NOMO-1 treated with dmso at 0.1 percent for 144 hours (cell line): ENCODE data around the gene SLC2A1.

ENCODE experiments used
- DNase-seq: peaks from one replicate; lab custom pipeline; 2025; ENCODE audit not compliant: unreplicated experiment; lab: John Stamatoyannopoulos, UW

SLC2A1 gene

DNA sequence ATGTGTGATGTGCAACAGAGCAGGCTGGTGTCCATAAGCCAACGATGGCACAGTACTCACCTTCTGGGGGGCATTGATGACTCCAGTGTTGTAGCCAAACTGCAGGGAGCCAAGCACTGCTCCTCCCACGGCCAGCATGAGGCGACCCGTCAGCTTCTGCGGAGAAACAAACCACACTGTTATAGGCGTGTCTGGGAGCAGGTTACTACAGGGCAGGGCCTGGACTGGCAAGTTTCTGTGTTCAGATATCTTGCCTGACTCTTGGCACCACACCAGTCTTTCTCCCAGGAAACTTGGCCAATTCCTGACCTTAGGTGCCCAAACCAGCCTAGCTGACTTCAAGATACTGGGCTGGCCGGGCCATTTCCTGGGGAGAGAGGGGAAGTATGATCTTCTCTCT lies 15.5 kb downstream of the SLC2A1 start:
- DNase-seq: no peak

DNA sequence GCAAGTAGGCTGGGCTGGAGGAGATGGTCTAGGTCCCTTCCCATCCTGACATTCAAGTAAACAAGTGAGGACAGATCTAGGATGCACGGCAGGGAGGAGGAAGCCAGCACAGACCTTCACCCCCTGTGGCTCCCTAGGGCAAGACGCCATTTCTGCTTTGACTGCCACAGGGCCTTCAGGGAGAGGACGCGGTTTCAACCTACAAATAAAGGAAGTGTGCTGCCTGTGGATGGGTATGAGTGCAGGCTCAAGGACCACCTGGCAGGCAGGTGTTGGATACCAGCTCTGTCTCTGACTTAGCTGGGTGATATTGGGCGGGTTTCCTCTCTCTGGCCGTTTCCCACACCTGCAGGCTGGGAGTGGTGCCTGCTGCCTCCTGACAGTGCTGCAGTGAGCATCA lies 16.2 kb downstream of the SLC2A1 start:
- no peak for DNase-seq

DNA sequence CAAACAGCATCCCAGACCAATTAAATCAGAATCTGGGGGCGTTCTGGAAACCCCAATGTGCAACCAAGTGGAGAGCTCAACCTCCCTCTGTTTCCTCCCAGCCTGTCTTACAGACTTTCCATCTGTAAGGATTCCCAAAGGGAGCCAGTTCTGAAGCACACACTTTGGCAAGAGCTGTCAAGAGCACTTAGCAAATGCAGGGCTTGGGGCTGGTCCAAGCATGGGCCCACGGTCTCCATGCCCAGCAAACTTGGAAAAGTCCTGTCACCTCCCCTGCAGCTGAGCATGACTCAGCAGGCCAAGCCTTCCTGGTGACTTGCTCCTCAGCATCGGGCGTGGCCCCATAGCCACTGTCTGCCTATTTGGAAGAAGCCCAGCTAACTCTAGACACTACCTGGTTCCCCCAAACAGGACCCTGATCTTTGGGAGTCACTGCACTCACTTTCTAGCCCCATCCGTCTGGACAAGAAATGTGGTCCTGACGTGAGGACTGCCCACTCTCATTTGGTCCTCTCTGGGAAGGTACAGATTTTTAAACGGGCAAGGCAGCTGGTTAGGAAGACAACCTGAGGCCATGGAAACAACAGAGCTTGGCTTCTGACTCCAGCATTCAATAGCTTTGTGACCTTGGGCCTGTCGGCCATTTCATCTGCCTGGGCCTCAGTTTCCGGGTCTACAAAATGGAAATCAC lies 16.9 kb downstream of the SLC2A1 start:
- peak; percentile 54 for DNase-seq

DNA sequence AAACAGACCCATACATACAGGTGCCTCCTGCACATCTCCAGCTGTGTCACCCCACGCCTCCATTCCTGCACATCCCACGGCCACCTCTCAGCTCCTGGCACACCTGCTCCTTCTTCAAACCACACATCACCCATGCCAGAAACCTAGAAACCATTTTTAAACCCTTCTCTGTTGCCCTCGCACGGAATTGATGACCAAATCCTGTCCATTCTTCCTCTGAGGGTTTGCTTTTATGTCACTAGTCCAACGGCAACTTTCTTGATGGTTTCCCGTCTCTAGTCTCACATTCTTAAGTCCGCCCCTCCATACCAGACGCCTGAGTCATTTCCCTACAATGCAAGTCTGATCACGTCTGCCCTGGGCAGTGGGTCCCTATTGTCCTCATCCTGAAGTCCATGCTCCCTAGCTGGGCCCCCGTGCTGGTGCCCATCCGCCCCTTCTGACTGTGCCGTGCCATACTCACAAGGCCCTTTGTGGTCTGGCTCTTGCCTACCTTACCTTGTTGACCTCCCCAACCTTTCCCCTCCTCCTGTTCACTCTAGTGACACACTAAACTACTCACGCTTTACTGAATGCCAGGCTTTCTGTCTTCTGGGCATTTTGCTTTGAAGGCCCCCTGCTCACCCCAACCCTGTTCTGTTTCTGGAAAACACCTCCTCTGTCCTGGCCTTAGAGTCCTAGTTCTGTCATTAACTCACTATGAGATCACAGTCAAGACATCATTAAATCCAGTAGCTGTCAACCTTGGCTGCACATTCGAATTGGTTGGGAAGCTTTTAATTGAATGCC lies 17.6 kb downstream of the SLC2A1 start:
- peak; percentile 54 for DNase-seq

DNA sequence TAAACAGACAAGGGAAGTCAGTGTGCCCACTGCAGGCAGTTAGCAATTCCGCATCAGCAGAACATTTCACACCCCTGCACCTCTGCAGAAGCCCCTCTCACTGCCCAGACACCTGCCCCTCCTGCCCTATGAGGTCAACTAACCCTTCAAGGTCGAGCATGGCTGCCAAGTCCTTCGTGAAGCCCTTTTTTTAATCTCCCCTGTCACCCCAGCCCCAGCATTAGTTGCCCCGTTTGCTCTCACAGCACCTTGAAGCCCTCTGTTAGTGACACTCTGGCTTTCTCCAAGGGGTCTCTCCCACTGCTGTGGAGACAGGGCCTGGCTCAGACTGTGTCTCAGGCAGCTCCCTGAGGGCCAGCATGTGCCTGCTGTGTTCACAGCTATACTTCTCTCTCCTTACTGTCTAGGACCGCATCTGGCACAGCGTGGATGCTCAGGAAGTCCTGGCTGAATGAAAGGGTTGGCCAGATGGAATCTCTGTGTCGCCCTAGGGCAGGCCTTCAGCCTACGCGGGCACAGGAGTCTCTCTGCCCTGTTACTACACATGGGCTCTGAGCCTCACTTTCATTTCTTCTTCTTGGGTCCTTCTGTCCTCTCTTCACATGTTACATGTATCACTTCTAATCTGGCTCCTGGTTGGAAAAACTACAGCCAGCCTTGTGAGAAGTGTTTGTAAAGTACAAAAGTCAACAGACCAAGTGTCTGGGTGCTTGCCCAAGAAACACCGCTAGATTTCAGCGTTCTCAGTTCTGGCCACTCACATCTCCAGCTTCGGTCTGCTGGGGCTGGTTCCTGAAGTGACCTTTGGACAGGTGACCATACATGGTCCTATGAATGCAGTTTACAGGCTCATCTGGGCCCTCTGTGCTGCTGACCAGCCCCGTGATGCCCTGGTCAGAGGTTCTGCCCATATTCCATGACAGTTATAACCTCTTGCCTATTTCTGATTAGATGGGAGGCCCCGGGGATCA lies 19.7 kb downstream of the SLC2A1 start:
- no peak for DNase-seq

DNA sequence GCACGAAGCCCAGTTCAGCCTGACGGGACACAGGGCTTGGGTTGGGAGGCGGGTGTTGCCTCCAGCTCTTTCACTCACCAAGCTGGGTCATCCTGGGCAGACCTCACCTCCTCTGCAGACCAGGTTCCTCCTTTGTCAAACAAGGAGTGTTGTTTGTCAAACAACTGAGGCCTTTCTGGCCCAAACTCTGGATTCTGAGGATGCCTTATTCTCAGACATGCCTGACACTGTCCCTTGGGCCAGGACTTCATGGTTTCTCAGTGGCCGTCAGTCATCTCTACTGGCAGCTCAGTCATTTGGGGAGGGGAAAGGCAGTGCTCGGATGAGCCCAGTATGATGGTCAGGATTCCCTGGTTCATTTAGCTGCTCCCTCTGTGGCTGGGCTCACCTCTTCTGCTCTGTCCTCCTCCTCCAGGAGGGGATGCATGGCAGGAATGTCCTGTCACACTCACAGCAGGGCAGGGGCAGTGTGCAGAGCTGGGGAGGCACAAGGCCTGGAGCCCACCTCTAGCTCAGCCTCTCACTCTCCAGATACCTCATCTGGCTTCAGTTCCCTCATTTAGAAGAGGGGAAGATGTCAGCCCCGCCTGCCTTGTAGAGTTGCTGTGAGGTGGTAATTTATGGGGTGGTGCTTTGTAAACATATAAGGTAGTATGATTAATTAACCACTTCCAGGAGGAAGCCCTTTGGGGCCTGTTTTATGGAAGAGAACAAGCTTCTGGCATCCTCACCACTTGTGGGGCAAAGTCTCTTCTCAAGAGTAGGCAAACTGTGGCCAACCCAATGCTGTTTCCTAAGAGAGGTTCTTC lies 20.6 kb downstream of the SLC2A1 start:
- DNase-seq: peak; percentile 93

DNA sequence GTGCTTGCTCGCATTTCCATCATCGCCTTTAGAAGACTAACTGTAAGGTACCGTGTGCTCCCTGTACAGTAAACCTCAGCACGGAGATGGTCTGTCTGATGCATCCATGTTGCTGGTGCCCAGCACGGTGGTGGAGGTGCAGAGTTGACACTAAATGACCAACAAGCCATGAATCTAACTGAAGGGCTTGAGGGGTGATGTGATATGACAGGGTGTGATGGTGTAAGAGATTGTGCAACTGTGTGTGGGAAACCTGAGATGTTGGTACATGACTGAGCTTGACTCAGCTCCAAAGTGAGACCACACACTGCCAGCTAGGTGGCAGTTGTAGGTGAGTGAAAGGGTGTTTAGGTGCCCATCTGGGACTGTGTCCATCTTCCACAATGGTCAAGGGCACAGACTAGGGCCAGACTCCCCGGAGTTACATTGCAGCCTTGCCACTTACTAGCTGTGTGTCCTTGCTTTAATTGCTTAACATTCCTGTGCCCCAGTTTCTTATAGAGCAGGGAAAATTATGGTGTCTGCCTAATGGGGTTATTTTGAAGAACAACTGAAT lies 21.4 kb downstream of the SLC2A1 start:
- peak; percentile 73 for DNase-seq

DNA sequence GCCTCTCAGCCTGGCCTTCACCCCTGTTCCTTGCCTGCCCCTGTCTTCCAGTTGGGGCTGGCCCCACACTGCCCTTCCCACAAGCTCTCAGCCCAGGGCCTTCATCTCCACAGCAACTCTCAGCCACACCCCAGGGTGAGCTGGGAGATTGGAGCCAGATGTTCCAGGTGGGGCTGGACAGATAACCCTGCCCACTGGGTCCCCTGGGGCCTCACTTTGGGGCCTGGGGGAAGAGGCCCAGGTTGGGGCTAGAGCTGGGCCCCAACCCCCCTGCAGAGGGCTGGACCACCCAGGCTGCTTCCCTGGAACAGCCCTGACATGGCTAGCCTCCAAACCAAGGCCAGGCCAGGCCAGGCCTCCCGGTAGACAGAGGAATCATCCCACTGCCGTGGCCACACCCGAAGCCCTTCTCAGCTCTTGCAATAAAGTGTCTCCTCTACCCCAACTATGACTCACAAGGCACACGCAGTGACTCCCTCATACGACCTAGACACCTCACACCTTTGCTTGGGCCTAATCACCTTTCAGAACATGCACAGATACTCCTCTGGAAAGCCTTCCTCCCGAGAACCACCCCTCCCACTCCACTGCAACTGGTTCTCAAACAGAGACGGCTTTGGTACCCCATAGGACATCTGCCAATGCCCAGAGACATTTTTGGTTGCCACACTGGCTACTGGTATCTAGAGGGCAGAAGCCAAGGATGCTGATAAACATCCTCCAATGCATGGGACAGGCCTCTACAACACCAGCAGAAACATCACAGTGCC lies 22.2 kb downstream of the SLC2A1 start:
- DNase-seq: peak; percentile 43

DNA sequence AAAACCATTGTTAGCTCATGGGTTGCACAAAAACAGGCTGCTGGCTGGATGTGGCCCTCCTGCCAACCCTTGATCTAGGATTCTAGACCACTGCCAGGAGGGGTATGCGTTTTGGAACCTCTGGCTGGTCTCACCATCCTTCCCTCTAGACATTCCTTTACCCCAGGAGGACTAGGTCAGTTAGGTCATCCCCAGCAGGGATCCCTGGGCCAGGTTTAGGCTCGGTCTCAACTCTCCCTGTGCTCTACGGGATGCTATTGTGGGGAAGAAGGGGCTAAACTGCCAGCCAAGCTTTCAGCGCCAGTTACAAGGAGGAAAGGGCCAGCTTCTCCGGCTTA lies 22.7 kb downstream of the SLC2A1 start:
- DNase-seq: no peak

DNA sequence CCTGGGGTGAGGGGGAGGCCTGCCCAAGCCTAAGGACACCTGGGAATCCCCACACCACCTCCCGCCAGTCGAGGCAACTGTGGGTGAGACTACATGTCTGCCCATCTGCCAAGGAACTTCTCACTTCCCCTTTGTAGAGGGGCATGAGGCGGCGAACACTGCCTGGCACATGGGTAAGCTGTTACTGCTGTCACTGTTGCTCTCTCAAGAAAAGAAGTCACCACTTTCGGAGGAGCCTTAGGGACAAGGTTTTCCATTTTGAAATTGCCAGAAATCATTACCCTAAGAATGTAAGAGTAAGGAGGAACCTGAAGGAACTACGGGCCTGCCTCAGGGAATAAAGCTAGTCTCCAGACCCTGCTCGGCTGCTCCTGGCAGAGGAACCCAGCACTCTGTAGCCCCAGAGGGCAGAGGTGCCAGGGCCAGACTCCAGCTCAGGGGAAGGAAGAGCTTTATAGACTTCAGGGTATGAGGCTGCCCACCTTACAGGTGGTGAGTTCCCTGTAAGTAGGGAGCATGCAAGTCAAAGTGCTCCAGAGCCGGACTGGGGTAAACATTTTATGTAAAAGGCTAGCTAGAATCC lies 23.3 kb downstream of the SLC2A1 start:
- DNase-seq: no peak

DNA sequence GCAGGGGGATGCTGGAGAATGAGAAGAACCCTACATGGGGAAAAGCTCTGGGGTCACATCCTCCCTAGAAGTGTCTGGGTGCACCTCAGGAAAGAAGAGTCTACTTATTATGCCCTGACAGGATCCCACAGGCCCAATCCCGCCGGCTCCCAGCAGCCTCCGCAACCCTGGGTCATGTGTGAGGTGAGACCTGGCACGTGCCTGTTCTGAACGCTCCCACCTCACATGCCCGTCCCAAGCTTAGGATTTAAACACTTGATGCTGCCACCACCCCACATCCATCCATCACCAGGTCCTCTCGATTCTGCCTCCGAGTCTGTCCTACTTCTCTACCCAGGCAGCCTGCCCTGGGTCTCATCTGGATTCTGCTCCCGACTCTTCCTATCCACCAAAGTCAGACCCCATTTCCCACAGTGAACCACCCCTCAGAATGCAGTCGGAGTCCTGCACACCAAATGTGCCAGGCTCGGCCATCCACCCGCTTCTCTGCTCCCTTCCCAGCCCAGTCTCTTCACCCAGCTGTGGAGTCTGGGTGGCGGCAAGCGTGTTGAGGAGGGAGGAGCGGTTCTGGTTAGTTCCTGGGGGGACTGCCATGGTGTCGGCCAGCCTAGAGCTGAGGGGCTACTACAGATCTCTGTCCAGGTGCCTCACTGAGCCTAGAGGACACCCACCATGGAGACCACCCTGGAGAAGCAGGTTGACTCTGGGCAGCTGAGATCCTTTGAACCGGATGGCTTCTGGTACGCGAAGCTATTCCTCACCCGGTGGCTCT lies 23.9 kb downstream of the SLC2A1 start:
- DNase-seq: no peak

DNA sequence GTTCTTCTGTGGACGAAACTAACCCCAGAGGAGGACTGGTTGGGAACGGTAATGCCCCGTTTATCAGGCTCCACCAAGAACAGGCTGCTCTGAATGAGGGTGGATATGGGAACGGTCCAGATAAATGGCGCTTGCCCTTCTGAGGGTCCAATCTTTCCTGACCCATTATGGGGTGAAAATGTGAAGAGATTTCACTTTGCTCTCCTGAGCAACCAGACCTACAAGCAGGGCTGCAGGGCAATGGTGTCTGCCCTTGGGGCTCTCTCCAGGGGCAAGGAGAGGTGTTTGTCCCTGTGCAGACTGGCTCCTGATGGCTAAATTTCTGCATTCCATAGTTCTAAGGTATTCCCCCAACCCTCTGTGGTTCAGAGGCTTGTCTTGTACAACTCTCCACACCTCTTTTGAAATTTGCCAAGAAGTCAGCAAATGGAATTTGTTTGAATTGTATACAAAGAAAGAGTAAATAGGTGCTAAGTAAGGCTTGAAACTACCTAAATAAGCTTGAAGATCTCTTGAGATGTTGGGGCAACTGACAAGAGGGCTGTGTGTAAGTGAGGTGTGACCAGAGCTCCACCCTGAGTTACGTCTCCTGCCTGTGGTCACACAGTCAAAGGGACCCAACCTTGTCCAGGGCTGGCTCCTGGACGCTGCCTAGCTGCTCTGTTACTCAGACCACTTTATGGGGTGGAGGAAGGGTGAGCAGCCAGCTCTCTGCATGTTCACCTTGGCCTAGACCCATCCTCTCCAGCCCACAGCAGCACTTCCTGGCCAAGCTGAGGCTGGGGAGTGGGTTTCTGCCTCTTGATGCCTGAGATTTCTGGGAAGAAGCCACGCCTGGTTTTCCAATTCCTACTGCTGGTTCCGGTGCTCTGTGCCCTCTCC lies 24.8 kb downstream of the SLC2A1 start:
- DNase-seq: no peak

DNA sequence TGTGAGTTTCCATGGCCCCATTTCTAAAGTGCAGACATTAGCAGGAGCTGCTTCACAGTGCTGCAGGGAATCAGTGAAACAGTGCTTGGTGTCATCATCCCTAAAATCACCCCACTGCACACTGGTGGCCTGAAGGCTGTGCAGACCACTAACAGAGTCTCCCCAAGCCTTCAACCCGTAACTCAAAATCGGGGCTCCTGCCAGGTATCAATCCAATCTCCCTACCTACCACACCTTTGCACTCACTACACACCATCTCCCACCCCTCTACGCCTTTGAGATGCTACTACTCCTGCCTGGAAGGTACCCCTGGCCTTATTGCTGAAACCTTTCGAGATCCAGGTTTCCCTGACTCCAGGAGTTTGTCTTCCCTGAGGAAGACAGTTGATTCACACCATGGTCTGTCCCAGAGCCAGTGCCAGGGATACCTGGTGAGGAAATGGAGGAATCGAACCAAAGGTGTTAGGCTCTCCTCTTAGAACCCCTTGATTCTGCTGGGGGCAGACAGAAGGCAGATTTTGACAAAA lies 25.5 kb downstream of the SLC2A1 start:
- DNase-seq: no peak

DNA sequence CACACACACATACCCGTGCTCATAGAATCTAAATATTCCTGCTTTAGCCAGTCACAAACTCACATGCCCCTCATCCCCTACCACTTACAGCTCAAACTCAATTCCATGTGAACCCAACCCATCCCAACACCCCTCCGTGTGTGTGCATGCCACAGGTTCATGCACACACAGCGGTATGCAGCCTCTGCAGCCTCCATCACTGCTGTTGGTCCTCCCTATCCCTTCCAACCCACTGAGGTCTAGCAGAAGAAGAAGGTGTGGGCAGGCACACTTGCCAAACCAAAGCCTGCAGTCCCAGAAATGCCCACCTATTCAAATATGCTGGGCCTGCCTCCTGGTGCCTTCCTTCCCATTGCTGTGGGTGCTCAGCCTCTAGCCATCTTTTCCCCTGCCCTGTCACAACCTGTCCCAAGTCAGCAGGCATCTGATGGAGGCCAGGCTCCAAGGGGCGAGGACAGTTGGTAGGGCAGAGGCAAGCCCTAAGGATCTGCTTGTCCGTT lies 26.2 kb downstream of the SLC2A1 start:
- DNase-seq: no peak

DNA sequence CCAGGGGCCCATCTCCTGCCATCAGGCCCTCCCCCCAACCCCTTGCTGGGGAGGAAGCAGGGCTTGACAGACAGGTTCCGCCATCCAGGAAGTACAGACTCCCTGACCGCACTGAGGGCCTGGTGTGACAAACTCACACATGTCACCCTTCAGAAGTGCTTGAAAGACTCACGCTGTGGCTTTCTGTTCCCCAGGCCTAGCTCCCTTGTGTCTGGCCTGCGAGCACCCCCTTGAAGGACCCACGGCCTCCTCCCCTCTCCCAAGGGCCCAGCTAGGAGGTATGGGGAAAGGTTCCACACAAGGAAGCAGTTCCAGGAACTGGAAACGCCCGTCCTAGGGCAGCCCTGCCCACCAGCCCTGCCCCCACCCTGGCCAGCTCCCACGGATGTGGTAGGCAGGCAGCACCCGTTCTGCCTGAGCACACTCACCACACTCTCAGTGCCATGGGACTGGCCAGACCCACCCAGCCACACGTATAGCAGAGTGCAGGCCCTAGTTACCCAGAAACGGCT lies 26.7 kb downstream of the SLC2A1 start:
- DNase-seq: peak; percentile 67

DNA sequence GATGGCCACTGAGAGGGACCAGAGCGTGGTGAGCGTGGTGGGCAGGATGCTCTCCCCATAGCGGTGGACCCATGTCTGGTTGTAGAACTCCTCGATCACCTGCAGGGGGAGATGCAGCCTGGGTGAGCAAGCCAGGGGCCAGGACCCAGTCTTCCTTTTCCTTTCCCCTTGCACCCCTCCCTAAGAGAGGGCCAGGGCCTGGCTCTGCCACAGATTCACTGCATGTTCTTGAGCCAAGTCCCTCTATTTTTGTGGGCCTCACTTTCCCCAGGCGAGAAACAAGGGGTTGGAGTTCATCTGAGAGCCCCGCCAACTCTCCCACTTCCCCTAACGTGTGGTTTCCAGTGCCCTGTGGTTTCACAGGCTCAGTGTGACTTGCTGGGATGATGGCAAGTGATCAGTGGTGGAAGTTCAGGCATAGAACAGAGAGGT lies 27.5 kb downstream of the SLC2A1 start:
- peak; percentile 60 for DNase-seq
